Endometrial microvascular endothelial cells (primary cell): ENCODE measurements around the gene MAN1A2. TPM values are rescaled to one million over a fixed set of nuclear protein-coding genes. Genes with fewer than 3 reads are reported as not detected.
"Not testable (repeated sequence)": the region's sequence is repeated elsewhere in the genome, so short reads cannot be mapped to it uniquely, and the experiment has no call there.

ENCODE experiments used
- in situ Hi-C: cut with HindIII; loops from 2 replicates; pipeline ENCODE4 v1.10.0; 2017; ENCODE audit warnings: low sequenced_read_pairs, low pct_unique_long_range_greater_than_20kb; ENCODE audit errors: inconsistent ontology term
- total RNA-seq: library from RNA; depleted of rRNA; stranded (reverse); fragments of >200 nt; gene quantifications from one replicate; pipeline ENCODE4 v1.2.3, GENCODE V29; 2015; ENCODE audit errors: inconsistent ontology term

The MAN1A2 gene
- total RNA-seq, 1 donor from 2014 or later = 24.2 TPM

DNA sequence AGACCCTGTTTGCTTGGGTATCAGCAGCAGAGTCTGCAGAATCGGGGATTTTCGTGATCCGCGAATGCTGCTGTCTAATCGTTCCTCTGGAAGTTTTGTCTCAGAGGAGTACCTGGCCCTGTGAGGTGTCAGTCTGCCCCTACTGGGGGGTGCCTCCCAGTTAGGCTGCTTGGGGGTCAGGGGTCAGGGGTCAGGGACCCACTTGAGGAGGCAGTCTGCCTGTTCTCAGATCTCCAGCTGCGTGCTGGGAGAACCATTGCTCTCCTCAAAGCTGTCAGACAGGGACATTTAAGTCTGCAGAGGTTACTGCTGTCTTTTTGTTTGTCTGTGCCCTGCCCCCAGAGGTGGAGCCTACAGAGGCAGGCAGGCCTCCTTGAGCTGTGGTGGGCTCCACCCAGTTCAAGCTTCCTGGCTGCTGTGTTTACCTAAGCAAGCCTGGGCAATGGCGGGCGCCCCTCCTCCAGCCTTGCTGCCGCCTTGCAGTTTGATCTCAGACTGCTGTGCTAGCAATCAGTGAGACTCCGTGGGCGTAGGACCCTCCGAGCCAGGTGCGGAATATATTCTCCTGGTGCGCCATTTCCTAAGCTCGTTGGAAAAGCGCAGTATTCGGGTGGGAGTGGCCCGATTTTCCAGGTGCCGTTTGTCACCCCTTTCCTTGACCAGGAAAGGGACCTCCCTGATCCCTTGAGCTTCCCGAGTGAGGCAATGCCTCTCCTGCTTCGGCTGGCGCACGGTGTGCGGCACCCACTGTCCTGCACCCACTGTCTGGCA, 9.2 kb upstream of the MAN1A2 start:
- in situ Hi-C loops = not testable (repeated sequence)

DNA sequence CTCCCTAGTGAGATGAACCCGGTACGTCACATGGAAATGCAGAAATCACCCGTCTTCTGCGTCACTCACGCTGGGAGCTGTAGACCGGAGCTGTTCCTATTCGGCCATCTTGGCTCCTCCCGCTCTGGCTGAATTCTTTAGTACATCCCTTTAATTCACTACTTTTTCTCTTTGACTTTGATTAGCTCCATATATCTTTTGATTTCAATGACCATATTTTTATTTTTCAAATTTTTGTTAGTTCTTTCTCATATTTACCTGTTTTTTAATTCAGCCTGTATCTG, 8.7 kb upstream of the MAN1A2 start:
- in situ Hi-C loops = not testable (repeated sequence)

DNA sequence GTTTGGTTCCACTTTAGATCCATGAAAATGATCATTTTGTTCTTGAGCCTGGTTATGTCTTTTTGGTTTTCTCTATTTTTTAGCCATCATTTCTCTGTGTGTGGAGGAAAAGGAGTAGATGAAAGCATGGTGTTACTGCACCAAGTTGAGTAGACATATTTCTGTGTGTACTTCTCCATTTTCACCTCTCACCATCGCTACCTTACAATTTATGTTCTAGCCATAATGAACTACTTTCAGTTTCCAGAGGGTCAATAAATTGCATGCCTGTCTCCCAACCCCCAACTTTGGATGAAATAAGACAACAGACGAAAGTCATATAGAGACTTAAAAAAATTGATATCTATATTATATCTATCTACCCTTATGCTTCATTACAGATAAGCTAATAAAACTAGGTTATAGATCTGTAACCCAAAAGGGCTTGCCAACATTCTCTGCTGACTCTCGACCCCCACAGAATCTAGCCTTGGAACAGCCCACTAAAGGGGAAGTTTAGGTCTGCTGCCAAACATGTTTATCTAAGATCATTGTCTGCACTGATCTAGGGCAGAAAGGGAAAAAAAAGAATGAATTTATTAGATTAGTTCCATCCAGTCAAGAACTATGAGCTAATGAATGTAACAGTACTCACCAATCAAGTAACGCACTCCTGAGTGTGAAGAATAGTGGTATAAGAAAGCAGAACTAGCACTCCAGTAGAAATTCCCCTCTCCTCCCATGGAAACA, 7.5 kb upstream of the MAN1A2 start:
- in situ Hi-C loops = no loop called here

DNA sequence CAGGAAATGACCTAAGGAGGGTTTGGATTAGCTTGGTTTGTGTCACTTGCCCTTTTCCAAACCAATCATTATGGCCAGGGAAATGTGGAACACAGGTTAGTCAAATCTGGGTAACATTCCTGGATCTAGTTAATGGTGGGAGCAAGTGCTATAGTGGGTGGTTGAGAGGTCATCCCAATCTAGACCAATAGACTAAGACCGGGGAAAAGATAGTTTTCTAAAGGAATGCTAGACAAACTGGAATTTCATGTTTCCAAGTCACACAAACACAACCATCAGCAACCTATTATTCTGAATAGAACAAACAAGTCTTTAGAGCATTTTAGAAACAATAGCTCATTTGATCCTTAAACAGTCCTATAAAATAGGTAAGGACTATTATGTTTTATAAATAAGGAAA, 4.3 kb upstream of the MAN1A2 start:
- in situ Hi-C loops = no loop called here

DNA sequence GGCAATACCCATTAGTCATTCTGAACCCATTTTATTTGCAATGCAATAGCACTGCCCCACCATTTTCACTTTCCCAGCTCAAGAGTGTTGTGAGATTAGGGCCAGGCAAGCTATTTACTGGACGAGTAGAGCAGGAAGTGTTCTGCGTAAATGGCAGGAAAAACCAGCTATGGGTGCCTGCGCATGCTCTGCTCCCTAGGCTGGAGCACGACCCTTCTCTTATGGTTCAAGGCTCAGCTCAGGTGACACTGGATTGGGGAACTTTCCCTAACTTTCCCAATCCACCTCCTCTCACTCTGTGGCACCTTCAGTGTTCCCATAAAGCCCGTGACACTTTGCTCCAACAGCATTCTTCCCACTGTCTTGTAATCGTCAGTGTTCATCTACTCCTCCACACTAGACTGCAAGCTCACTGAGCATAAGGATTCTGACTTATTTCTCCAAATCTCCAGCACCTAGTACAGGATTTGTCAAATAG, 3.6 kb upstream of the MAN1A2 start:
- in situ Hi-C loops = no loop called here

DNA sequence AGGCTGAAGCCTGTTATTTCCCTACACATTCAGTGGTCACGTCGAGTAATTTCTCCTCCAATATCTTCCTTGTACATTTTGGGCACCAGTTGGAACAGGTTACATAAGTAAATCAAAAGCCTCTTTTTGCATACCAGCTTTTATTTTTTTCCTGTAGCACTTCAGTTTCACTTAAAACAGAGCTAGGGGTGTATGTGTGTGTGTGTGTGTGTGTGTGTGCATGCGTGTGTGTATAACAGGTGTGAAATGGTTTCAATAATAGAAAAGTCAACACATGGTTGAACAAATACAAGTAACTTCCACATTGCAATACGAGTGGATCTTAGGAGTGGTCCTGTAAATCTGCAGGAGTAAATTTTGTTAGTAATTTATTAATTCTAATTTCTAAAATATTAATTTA, 3.0 kb upstream of the MAN1A2 start:
- in situ Hi-C loops = no loop called here

DNA sequence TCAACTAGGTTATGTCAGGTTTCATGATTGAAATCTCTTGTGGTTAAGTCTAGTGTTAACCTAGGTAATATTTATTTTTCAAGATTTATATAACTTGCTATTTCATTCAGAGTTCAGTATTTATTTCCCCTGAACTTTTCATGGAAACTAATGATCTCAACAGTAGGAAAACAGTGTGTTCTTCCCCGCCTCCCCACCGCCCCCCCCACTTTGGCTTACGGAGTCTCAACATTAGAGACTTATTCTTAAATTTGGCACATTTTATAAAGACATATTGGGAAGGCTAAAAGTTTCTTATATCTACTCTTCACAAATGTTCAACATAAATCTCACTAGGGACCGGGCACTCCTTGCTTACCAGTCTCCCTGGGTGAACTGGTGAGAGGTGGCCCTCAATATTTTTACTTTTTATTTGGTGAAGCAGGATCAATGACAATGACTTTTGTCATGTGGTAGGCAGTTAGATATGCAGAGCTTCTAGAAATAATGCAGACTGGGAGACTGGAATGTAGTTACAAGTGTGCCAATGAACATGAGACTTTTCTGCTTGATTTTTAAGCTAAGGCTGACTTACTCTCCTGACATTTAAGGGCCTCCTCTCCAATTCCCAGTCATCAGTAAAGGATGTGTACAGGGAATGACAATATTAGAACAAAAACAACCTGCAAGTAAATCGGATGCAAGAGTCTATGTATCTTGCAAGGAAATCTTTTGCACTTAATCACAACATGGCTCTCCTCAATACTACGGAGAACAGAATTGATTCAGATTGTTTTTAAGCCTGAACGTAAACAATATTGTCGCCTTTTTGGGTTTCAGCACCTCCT, 1.7 kb upstream of the MAN1A2 start:
- in situ Hi-C loops = no loop called here

DNA sequence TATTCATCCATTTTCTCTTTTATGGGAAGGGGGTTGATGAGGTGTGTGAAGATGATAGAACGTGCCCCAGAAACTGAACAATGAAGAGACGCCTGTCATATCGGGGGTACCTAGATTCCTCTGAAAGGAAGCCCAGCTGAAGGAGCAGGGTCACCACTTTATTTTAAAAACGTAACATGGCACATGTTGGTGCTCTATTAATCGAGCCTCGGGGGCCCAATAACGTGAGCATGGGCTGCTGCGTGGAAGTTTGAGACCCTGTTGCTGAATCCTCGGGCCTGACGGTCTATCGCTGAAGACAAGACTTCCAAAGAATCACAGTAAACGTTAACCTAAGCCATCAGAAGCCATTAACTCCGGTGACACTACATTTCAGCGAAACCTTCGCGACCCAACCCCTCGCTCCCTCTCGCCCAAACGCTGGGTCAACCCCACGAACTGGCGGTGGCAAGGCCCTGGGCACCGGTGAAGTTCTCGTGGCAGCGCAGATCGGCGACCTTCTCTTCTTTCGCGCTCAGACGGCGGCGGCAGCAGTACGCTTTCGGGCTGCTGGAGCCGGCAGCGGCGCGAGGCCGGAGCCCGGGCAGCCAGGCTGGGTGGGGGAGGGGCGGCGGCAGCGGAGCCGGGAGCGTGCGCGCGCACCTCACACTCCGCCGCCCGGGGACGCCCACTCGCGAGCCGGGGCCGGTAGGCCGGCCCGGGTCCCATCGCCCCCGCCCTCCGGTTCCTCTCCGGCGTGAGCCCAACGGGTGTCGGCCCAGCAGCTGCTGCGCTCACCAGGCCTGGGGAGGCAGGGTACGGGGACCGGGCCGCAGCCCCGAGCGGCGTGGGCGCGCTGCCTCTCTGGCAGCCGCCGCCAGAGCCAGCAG, 838 bp upstream of the MAN1A2 start:
- in situ Hi-C loops = no loop called here

DNA sequence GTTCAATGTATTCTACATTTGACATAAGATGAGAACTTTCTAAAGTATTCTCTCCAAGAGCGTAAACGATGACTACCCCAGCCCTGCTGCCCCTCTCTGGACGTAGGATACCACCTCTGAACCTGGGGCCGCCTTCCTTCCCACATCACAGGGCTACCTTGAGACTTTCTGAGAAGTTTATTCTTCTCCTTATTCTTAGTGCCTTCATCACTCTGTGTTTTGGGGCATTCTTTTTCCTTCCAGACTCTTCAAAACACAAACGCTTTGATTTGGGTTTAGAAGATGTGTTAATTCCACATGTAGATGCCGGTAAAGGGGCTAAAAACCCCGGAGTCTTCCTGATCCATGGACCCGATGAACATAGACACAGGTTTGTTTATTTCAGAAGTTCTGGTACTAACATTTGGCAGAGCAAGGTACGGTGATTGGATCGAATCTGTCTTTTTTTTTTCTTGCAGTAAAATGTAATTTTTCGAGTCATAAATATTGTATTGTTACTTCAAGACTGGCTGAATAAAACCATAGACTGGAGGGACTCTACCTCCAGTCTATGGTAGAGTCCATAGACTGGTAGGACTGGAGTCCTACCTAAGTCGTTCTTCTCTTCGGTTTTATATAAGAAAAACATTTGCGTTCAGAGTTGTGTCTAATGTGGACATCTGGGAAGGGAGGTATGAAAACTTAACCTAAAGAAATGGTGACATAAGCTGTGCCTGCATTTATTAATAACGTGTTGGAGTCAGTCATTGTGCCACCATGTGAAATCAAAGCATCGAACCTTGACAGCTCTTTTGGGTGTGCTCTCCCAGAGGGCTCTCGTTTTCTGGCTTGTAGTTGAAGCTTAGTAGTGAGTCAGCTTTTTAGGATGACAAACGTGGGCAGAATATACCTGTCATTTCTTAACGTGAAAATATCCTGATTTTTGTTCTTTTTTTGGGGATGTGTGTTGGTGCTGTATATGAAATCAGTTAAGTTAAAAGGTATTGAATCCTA, 1.2 kb downstream of the MAN1A2 start:
- in situ Hi-C loops = no loop called here

DNA sequence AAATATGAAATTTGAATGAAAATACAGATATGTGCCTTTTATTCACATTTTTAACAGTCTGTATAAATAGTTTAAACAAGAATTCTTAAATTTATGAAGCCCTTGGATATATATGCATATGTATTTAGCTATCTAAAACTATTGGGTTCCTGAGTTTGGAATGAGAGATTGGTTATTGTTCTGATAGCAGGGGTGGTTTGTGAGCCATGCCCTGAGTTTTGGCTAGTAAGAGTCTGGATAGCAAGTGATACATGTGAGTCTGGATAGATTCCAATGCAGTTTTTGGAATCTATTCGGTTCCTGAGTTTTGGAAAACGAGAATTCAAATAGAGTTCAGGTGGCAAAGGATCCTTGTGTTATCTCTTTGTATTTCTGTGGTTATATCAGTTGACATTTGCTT, 2.8 kb downstream of the MAN1A2 start:
- in situ Hi-C loops = no loop called here

DNA sequence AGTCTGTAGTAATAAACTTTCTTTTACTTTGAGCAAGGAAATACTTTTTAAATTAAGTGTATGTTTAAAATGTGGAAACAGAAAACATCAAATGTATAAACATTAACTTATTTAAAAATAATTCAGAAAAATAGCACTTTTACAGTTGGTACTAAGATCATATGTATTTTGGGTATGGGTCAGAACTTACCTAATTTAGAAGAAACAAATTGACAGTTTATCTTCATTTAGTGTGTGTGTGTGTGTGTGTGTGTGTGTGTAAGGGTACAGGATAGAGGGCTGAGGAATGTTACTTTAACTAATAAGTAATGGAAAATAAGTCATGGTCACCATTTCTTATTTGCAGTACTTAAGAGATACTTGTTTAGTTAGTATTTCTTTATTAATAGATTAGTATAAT, 3.3 kb downstream of the MAN1A2 start:
- in situ Hi-C loops = no loop called here

DNA sequence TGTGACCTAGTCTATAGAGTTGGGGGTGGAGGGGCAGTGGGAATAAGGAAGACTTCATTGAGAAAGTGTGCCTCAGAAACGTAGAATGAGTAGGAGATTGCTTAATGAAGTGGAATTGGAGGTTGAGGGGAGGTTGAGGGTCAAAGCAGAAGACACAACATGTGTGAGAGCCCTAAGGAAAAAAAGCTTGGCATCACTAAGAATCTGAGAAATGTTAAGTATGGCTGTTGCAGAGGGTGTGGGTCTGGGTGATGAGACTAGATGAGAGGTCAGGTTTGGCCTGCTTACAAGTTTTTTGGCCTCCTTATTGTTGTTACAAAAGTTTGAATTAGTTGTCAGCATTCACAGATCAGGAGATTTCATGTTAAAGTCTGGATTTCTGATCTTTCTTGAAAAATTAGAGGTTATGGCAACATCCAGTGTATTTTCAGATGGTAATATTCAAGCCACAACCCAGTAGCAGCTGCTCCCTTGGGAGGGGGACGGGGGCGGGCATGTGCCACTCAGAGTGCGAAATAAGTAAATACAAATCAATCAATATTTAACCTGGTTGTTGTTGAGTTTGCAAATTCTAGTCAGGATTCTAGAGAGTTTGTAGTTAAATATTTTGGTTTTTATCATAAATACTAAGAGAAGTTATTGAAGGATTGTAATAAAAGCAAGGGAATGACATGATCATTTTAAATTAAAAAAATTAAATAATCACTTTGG, 4.3 kb downstream of the MAN1A2 start:
- in situ Hi-C loops = no loop called here

DNA sequence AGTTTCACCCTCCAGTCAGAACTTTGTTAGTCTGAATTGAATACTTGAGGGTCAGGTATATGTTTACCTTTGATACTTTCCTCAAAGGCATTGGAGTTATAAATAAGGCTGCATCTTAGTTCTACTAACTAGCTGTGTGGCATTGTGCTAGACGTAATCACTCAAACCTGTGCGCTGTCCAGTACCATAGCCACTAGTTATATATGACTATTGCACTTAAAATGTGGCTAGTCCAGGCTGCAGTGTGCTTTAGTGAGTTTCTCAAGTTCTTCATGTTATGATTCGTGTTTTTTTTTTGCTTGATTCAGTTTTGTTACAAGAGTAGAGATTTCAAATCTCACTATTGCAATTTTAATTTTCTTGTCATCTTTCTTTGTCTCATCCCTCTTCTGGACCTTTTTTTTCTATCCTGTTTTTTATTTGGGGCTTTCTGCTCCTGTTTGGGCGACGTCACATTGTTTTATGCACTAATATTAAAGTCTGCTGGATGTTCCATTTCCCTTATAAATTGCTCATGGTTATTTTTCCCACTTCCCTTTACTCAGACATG, 5.7 kb downstream of the MAN1A2 start:
- in situ Hi-C loops = no loop called here

DNA sequence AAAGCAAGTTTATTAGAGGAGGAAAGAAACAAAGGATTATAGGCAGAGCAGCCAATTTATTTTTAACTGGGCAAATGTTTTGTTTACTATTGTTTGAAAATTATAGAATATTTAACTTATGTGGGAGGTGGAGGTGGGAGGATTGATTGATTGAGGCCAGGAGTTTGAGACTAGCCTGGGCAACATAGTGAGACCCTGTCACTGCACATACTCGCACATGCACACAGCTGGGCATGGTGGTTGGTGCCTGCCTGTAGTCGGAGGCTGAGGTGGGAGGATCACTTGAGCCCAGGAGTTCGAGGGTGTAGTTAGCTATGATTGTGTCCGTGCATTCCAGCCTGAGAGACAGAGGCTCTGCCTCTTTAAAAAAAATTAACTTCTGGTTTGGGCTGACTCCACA, 6.7 kb downstream of the MAN1A2 start:
- in situ Hi-C loops = no loop called here

DNA sequence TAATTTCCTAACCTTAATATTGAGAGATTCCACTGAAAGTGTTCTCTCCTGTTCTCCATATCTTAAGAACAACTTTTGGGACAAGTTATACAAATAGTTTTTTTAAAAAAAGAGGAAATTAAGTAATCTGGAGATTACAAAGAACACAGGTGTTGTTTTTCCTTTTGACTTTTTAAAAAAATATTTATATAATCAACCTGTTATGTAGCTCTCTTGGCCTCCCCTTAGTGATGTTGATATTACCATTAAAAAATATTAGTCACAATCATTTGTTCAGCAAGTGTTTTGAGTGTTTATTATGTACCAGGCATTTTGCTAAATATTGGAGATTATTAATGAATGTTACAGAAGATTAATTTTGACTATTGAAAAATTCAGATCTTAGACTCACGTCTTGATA, 8.1 kb downstream of the MAN1A2 start:
- in situ Hi-C loops = no loop called here

DNA sequence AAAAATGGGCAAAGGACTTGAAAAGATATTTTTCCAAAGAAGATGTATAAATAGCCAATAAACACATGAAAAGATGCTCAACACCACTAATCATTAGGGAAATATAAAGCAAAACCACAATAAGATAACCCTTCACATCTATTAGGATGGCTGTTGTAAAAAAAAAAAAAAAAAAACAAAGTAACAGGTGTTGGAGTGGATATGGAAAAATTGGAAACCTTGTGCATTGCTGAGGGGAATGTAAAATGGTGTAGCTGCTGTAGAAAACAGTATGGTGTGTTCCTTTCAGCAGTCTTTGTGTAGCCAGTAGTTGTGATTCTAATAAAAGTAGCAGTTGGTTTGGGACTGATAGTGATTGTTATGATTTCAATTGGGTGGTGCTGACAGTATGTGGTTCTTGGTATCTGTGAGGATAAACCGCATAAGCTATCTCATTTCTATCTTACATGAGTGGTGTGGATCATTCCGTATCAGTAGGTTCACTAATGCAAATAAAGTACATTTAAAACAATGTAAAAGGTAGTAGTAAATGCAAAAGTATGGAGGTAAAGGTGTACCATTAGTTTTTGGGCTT, 19.9 kb downstream of the MAN1A2 start:
- in situ Hi-C loops = no loop called here

DNA sequence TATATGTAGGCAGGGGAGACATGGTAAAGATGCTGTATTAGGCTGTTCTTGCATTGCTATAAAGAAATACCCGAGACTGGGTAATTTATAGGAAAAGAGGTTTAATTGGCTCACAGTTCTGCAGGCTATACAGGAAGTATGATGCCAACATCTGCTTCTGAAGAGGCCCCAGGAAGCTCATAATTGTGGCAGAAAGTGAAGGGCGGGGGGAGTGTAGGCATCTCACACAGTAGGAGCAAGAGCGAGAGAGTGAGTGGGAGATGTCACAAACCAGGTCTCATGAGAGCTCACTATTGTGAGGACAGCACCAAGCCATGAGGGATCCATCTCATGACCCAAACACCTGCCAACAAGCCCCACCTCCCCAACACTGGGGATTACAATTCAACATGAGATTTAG, 21.1 kb downstream of the MAN1A2 start:
- in situ Hi-C loops = no loop called here
